A673 (cell line): ENCODE data around the gene TOR4A. TPM values are rescaled to one million over a fixed set of nuclear protein-coding genes. Genes with fewer than 3 reads are reported as not detected.

Source experiments
- BruUV-seq: library from RNA; stranded (reverse); fragments of 400-500 nt; replicated peaks from 2 replicates; lab custom pipeline; 2021; lab: Mats Ljungman, UMichigan
- CTCF ChIA-PET: fragments of 300-600 bp; sonication (Branson Sonifier 250); formaldehyde crosslinking; loops from one replicate; lab custom pipeline; 2022; ENCODE audit warnings: antibody characterized with exemption; lab: Charles Lee
- POLR2A ChIA-PET: fragments of 300-600 bp; sonication (Branson Sonifier 250); formaldehyde crosslinking; loops from one replicate; lab custom pipeline; 2022; ENCODE audit warnings: antibody characterized with exemption; ENCODE audit not compliant: low non-redundant PET; lab: Charles Lee
- DNase-seq: peaks from one replicate; pipeline ENCODE4 v3.0.0-alpha.2; 2015; ENCODE audit warnings: low spot score
- H3K27ac ChIP-seq: fragments of 200-600 bp; sonication (generic); 2 replicates; pipeline ENCODE4 v1.5.1; 2016; ENCODE audit warnings: mixed run types, low read depth, mild to moderate bottlenecking, mixed read lengths, antibody characterized with exemption, low read length; ENCODE audit not compliant: poor library complexity, severe bottlenecking
- H3K27me3 ChIP-seq: fragments of 200-600 bp; sonication (generic); replicated peaks from 2 replicates; pipeline ENCODE4 v1.6.1; 2017; ENCODE audit warnings: mixed run types, low read depth, mild to moderate bottlenecking, mixed read lengths, antibody characterized with exemption, low read length; ENCODE audit not compliant: insufficient read depth, poor library complexity
- H3K36me3 ChIP-seq: fragments of 200-600 bp; sonication (generic); 2 replicates; pipeline ENCODE4 v1.6.1; 2016; ENCODE audit warnings: mixed run types, mild to moderate bottlenecking, mixed read lengths, antibody characterized with exemption, low read length; ENCODE audit not compliant: insufficient read depth, poor library complexity, severe bottlenecking
- H3K4me1 ChIP-seq: fragments of 200-600 bp; sonication (generic); 2 replicates; pipeline ENCODE4 v1.6.1; 2017; ENCODE audit warnings: mixed run types, mild to moderate bottlenecking, mixed read lengths, antibody characterized with exemption, low read length; ENCODE audit not compliant: insufficient read depth, poor library complexity, severe bottlenecking
- H3K4me3 ChIP-seq: fragments of 200-600 bp; sonication (generic); 2 replicates; pipeline ENCODE4 v1.5.1; 2016; ENCODE audit warnings: low read depth, mixed run types, mild to moderate bottlenecking, mixed read lengths, low read length; ENCODE audit not compliant: poor library complexity, severe bottlenecking
- H3K9me3 ChIP-seq: fragments of 200-600 bp; sonication (generic); 2 replicates; pipeline ENCODE4 v1.6.1; 2016; ENCODE audit warnings: mixed run types, low read depth, mild to moderate bottlenecking, mixed read lengths, antibody characterized with exemption, low read length; ENCODE audit not compliant: poor library complexity, severe bottlenecking
- CTCF ChIP-seq: fragments of 300-800, 200-600 bp; sonication (generic); conservative IDR thresholded peaks from 2 replicates; pipeline ENCODE4 v1.5.1; 2017; ENCODE audit warnings: low read depth, mild to moderate bottlenecking, antibody characterized with exemption, low read length, moderate library complexity, mixed read lengths
- EZH2 ChIP-seq: fragments of 200-600 bp; sonication (generic); IDR thresholded peaks from 2 replicates; pipeline ENCODE4 v1.6.1; 2017; ENCODE audit warnings: borderline replicate concordance, low read depth, mild to moderate bottlenecking, mixed read lengths, antibody characterized with exemption, low read length; ENCODE audit not compliant: poor library complexity, severe bottlenecking
- intact Hi-C: fragments of 100-400 bp; cut with micrococcal nuclease; formaldehyde crosslinking; loops from one replicate; pipeline ENCODE4 v1.10.0; 2022; ENCODE audit not compliant: unreplicated experiment
- total RNA-seq: library from RNA; stranded (reverse); gene quantifications from 2 replicates; pipeline ENCODE4 v1.2.3, GENCODE V29; 2021

Gene TOR4A
- total RNA-seq, 1 experiment from 2014 or later = 0.82 TPM

- intact Hi-C loops = no loop called here
- no TSS peak for BruUV-seq
- TF ChIP-seq CTCF (no peak), EZH2 (no peak)
Observed at GRCh38 chr9:137262909-137263285, 14.6 kb upstream of the TOR4A start.

GRCh38 chr9:137263506-137263905 is 14.0 kb upstream of the TOR4A start:
- ChIA-PET CTCF (no interaction called here), POLR2A (no interaction called here)
- no TSS peak for BruUV-seq
- TF ChIP-seq CTCF (no peak), EZH2 (no peak)
- Histone ChIP-seq H3K4me1 (no peaks in the 10 kb centered on the region), H3K9me3 (no peaks in the 10 kb centered on the region), H3K27me3 (no peaks in the 10 kb centered on the region), H3K27ac (no peak overlapping the region), H3K4me3 (no peak overlapping the region), H3K36me3 (peaks cover 34% of the 10 kb centered on the region)
- DNase-seq = no peak
- intact Hi-C loops = no loop called here

More at GRCh38 chr9:137262909-137263285, 14.6 kb upstream of the TOR4A start:
- DNase-seq = no peak
- Histone ChIP-seq H3K27ac (no peak overlapping the region), H3K4me1 (no peaks in the 10 kb centered on the region), H3K36me3 (peaks cover 33% of the 10 kb centered on the region), H3K9me3 (no peaks in the 10 kb centered on the region), H3K4me3 (no peak overlapping the region), H3K27me3 (no peaks in the 10 kb centered on the region)
- POLR2A ChIA-PET = no interaction called here
- CTCF ChIA-PET = no interaction called here

GRCh38 chr9:137264067-137264466 is 13.5 kb upstream of the TOR4A start:
- no peak overlapping the region for H3K4me3 ChIP-seq
- intact Hi-C loops = no loop called here
- no peak overlapping the region for H3K27ac ChIP-seq
- peaks cover 28% of the 10 kb centered on the region for H3K36me3 ChIP-seq
- no peak for DNase-seq
- POLR2A ChIA-PET = no interaction called here
- no TSS peak for BruUV-seq
- H3K9me3 ChIP-seq = no peaks in the 10 kb centered on the region
- TF ChIP-seq EZH2 = no peak
- TF ChIP-seq CTCF = no peak
- H3K27me3 ChIP-seq = no peaks in the 10 kb centered on the region
- H3K4me1 ChIP-seq = no peaks in the 10 kb centered on the region
- CTCF ChIA-PET = no interaction called here
